22Rv1 (cell line): Measurements from ENCODE around the gene CCT7.

Source experiments
- H3K27ac ChIP-seq: fragments of 450-650 bp; 2 replicates; pipeline ENCODE4 v1.5.1; 2017
- ZFX ChIP-seq: fragments of 450-650 bp; IDR thresholded peaks from 2 replicates; pipeline ENCODE4 v1.6.1; 2017; ENCODE audit warnings: antibody characterized with exemption, borderline replicate concordance
- TF ChIP-seq, protein P1 (sequence below): fragments of 450-650 bp; IDR thresholded peaks from 2 replicates; pipeline ENCODE4 v1.5.1; 2017; ENCODE audit warnings: mild to moderate bottlenecking

CCT7 gene

DNA sequence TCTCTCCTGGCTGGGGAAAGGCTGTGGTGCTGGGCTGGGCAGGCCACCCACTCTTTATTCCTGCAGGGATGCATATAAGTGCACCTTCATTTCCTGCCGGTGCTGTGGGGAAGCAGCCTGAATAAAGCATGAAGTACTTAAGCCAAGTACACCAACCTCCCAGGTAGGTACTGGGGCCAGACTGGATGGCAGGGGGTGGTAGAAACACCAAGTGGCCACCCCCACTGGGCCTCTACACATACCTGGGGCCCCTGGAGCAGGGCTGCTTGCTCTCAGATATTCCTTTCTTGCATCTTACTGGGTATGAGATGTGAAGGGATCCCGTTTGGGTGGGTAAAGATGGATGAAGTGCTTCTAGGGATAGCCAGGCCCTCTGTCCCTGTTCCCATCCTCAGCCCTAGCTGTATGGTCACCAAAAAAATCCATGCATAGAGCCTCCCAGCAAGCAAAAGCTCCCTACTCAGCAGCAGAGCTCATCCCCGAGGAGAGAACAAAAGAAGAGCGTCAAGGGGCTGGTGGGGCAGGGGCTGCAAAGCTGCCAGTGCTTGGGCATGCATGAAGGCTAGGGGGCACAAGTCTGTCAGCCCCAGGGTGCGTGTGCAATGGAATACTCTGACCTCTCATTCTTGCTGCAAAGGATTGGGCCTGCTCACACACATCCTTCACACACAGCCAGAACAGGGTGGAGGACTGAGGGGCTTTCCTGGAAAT, 22.0 kb downstream of the CCT7 start:
- no peak for TF ChIP-seq ZFX
- TF ChIP-seq, protein P1, sequence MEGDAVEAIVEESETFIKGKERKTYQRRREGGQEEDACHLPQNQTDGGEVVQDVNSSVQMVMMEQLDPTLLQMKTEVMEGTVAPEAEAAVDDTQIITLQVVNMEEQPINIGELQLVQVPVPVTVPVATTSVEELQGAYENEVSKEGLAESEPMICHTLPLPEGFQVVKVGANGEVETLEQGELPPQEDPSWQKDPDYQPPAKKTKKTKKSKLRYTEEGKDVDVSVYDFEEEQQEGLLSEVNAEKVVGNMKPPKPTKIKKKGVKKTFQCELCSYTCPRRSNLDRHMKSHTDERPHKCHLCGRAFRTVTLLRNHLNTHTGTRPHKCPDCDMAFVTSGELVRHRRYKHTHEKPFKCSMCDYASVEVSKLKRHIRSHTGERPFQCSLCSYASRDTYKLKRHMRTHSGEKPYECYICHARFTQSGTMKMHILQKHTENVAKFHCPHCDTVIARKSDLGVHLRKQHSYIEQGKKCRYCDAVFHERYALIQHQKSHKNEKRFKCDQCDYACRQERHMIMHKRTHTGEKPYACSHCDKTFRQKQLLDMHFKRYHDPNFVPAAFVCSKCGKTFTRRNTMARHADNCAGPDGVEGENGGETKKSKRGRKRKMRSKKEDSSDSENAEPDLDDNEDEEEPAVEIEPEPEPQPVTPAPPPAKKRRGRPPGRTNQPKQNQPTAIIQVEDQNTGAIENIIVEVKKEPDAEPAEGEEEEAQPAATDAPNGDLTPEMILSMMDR, result no peak
- peak overlapping the region; percentile 65 for H3K27ac ChIP-seq

DNA sequence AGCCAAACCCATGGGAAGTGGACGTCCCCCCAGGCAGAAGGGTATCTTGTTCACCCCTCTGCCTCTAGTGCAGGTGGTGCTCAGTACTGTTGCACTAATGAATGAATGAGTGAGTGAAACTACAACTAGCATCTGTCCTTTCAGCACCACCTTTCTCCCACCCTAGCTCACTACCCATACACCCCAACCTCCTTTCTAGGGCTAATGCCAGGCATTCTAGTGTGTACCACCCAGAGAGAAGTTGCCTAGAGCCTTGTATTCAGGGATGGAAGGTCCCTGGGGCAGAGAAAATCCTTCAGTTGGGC, 22.5 kb downstream of the CCT7 start:
- peak overlapping the region; percentile 30; the same call in 1 of the 2 replicates for H3K27ac ChIP-seq
- TF ChIP-seq, protein P1, result no peak
- TF ChIP-seq ZFX, result no peak

DNA sequence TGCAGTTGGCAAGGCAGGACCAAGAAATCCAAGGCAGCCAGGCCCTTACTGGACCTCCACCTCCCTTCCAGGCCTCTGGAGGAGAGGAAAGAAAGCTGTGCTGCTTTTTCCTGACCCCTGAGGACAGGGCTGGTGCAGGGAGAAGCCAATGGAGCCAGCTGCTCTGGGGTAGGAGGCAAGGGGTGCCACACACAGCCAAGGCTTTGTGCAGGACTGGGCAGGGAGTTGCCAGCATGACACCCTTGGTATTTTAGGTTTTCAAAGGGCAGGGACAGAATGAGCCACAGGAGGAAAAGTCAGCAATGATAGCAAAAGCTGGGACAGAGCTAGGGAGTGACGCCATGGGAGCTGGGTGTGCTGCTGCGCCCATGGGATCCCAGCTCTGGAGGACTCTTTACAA, 22.9 kb downstream of the CCT7 start:
- no peak for TF ChIP-seq ZFX
- TF ChIP-seq, protein P1, result no peak
- peak overlapping the region; percentile 30; the same call in 1 of the 2 replicates for H3K27ac ChIP-seq

DNA sequence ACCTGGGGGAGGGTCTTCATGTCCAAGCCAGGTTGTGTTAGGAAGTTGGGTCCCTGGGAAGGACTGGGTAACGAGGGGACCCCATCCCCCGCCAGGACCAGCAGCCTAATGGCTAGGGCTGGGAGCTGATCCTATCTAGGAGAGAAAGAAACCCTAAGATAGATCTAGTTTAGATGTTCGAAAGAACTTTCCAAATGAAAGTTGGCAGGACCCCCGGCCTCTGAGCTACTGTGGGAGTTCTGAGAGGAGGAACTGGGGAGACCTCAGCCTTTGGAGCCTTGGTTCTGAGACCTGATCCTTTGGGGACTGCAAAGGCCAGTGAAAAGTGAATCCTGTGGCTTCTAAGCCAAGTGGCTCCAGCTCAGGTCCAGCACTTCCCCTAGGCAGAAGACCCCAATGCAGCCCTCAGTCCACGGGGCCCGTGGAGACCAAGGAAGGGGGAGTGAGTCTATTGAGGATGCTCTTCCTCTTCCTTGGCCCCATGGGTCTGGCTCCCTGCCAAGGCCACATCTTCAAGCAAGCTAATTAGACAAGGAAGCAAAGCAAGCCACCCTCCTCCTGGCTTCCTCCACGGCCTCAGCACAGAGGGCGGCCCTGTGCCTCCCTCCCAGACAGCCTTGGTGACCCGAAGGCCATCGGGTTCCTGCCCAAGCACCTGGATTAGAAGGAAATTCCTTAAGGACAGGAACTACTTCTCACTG, 23.5 kb downstream of the CCT7 start:
- TF ChIP-seq, protein P1, result no peak
- TF ChIP-seq ZFX, result no peak
- H3K27ac ChIP-seq, result no peak overlapping the region; the same call in 1 of the 2 replicates

DNA sequence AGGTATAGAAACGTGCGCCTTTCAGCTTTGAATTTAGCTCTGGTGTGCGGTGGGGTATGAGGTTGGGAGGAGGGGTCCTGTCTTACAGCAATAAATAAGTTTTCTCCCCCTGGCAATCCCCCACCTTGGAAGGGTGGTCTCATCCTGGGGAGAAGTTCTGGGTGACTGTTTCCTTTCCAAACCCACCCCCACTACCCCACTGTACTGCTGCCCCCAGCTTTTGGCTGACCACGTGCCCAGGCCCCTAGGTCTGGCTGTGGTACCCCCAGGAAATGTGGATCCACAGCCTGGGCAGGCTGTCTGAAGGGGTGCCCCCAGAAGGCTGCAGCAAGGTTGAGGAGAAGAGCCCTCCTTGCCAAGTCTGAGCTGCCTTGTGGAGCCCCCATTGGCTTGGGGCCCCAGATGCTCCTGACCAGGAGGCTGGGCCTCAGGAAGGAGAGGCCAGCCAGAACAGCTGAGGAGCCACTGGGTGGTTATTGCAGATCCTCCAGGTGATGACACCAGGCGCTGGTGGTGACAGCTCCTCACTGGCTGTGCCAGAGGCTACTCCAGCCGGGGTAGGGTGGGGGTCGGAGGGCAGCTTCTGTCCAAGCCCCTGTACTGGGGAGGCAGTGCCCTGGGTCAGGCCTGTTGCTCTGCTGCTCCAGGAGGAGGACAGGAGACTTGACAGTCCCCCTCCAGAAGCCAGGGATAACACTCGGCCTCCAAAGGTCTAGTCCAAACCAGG, 24.2 kb downstream of the CCT7 start:
- no peak for TF ChIP-seq ZFX
- TF ChIP-seq, protein P1, result no peak
- H3K27ac ChIP-seq, result no peak overlapping the region

DNA sequence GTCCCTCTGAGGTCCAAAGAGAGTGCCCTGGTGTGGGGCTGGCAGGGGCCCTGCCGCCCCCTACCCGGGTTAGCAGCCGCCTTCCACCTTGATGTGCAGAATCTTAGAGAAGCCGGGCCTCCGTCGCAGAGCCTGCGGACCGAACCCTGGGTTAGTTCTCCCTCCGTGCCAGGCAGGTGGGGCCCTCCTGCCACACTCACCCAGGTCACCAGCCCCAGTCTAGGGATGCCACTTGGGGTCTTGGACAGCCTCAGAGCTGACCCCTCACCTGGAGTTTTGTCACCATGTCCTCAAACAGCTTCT, 24.8 kb downstream of the CCT7 start:
- H3K27ac ChIP-seq, result no peak overlapping the region
- TF ChIP-seq ZFX, result no peak
- TF ChIP-seq, protein P1, result no peak

DNA sequence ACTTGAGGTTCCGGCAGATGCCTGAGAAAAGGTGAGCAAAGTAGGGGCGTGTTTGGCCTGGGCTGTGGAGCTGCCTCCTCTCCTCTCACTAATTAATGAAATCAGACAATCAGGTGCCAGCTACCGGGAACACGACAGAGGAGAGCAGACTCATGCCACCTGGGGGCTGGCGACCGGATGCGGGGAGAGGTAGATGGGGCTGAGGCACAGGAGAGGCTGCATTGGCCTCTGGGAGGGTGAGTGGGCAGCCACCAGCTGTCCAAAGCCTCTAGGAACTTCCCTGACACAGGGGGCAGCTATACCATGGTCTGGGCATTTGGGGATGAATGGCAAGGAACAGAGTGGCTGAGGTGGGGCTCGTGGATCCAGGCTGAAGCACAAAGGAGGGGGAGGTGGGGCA, 25.2 kb downstream of the CCT7 start:
- TF ChIP-seq ZFX, result no peak
- TF ChIP-seq, protein P1, result no peak
- no peak overlapping the region for H3K27ac ChIP-seq
